NCI-H1417 (cell line): ENCODE results near the gene KRTAP10-5.

ENCODE experiments used
- DNase-seq, 3 experiments: peaks; one replicate each; lab custom pipeline; 2025; lab: John Stamatoyannopoulos, UW

The KRTAP10-5 gene

GRCh38 chr21:44549525-44550211 lies 30.7 kb downstream of the KRTAP10-5 start:
- no peak for DNase-seq

- DNase-seq, result no peak
Measured at GRCh38 chr21:44548922-44549321, 31.5 kb downstream of the KRTAP10-5 start.

- DNase-seq, result no peak
Measured at GRCh38 chr21:44548381-44548780, 32.0 kb downstream of the KRTAP10-5 start.

GRCh38 chr21:44547656-44548331 lies 32.6 kb downstream of the KRTAP10-5 start:
- no peak for DNase-seq

- no peak for DNase-seq
Measured at GRCh38 chr21:44544566-44544965, 35.8 kb downstream of the KRTAP10-5 start.

- DNase-seq, result no peak
Measured at GRCh38 chr21:44542716-44543115, 37.7 kb downstream of the KRTAP10-5 start.

- no peak for DNase-seq
Measured at GRCh38 chr21:44540741-44541288, 39.6 kb downstream of the KRTAP10-5 start.

- DNase-seq, result no peak
Measured at GRCh38 chr21:44539991-44540666, 40.3 kb downstream of the KRTAP10-5 start, which contains the start of gene KRTAP10-1. TSS of gene KRTAP10-1 (minus strand) at chr21:44540195. CDS start at chr21:44540150, 45 bp downstream.

- no peak for DNase-seq
Measured at GRCh38 chr21:44539046-44539445, 41.4 kb downstream of the KRTAP10-5 start.

- no peak for DNase-seq
Measured at GRCh38 chr21:44537930-44538911, 42.2 kb downstream of the KRTAP10-5 start.

- DNase-seq, result no peak
Measured at GRCh38 chr21:44535963-44536362, 44.4 kb downstream of the KRTAP10-5 start.

GRCh38 chr21:44534688-44535087 lies 45.7 kb downstream of the KRTAP10-5 start:
- no peak for DNase-seq

- no peak for DNase-seq
Measured at GRCh38 chr21:44533891-44534627, 46.3 kb downstream of the KRTAP10-5 start.

GRCh38 chr21:44533121-44533890 lies 47.1 kb downstream of the KRTAP10-5 start:
- no peak for DNase-seq

- no peak for DNase-seq
Measured at GRCh38 chr21:44532712-44533111, 47.7 kb downstream of the KRTAP10-5 start.

- no peak for DNase-seq
Measured at GRCh38 chr21:44531606-44532564, 48.5 kb downstream of the KRTAP10-5 start.

- DNase-seq, result no peak
Measured at GRCh38 chr21:44530903-44531605, 49.4 kb downstream of the KRTAP10-5 start.
